Stimulated activated CD8-positive, alpha-beta memory T cell treated with anti-CD3 and anti-CD28 coated beads, Interleukin-12 subunit alpha, Interleukin-12 subunit beta, amount 100 ng/mL, for 24 hours (primary cell): ENCODE data around the gene RNH1.
A peak's percentile ranks its signal among the peaks of the same experiment; 100 is the strongest.
"Not testable (repeated sequence)": the region's sequence is repeated elsewhere in the genome, so short reads cannot be mapped to it uniquely, and the experiment has no call there.

Experiments
- DNase-seq: peaks from one replicate; pipeline ENCODE4 v3.0.0-alpha.2; 2020; ENCODE audit errors: extremely low read depth

RNH1 gene

GRCh38 chr11:520428-521176 lies 13.6 kb upstream of the RNH1 start:
- no peak for DNase-seq

- DNase-seq = peak; percentile 68
These were observed 11.6 kb upstream of the RNH1 start for GRCh38 chr11:518463-519202.

GRCh38 chr11:516918-517685 lies 10.1 kb upstream of the RNH1 start:
- not testable (repeated sequence) for DNase-seq

GRCh38 chr11:516400-516799 lies 9.4 kb upstream of the RNH1 start:
- DNase-seq = no peak

- no peak for DNase-seq
These were observed 8.1 kb upstream of the RNH1 start for GRCh38 chr11:515131-515530.

- no peak for DNase-seq
These were observed 7.6 kb upstream of the RNH1 start for GRCh38 chr11:514606-515005.

- no peak for DNase-seq
These were observed 5.9 kb upstream of the RNH1 start for GRCh38 chr11:512761-513595.

- no peak for DNase-seq
These were observed 1.9 kb upstream of the RNH1 start for GRCh38 chr11:508956-509355.

- no peak for DNase-seq
These were observed 879 bp upstream of the RNH1 start for GRCh38 chr11:507727-508515.

- peak; percentile 93 for DNase-seq
These were observed 626 bp downstream of the RNH1 start for GRCh38 chr11:506238-506994.

- no peak for DNase-seq
These were observed 2.1 kb downstream of the RNH1 start for GRCh38 chr11:504994-505344.

GRCh38 chr11:504053-504993 lies 2.7 kb downstream of the RNH1 start:
- no peak for DNase-seq

GRCh38 chr11:503179-503981 lies 3.7 kb downstream of the RNH1 start:
- DNase-seq = no peak

GRCh38 chr11:502288-503178 lies 4.5 kb downstream of the RNH1 start:
- no peak for DNase-seq

GRCh38 chr11:501683-502287 lies 5.3 kb downstream of the RNH1 start:
- DNase-seq = no peak

- DNase-seq = no peak
These were observed 5.9 kb downstream of the RNH1 start for GRCh38 chr11:501001-501682.
